ENCODE results near the gene SYN1.
"Not testable (repeated sequence)": the region's sequence is repeated elsewhere in the genome, so short reads cannot be mapped to it uniquely, and the experiment has no call there.

The SYN1 gene

GRCh38 chrX:47619486-47620302 is at the start of gene SYN1:
TSS of gene SYN1 (minus strand) at chrX:47619857. CDS start at chrX:47619728, 129 bp downstream.
- peak; percentile 79 to 83 for ATAC-seq

DNA sequence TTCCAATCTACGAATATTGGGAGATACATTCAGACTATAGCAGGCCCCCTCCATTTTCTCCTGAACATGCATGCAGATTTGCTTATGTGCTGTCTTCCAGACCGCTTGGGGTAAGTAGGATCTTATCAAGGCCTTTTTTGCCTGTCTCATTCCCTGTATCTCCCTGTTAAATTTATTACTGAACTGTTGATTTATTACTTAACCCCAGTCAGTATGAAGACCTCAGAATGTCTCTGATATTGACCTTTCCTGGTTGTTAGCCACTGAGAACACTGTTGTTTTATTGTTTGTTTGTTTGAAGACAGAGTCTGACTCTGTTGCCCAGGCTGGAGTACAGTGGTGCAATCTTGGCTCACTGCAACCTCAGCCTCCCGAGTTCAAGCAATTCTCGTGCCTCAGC is 46.1 kb upstream of the SYN1 start:
- not testable (repeated sequence) for ATAC-seq

GRCh38 chrX:47664737-47665136 is 45.1 kb upstream of the SYN1 start:
- ATAC-seq = no peak

- peak in 1 of 2 donors; percentile 15 for ATAC-seq
Measured at GRCh38 chrX:47662144-47662657, 42.5 kb upstream of the SYN1 start.

GRCh38 chrX:47661539-47661938 is 41.9 kb upstream of the SYN1 start:
- no peak for ATAC-seq

GRCh38 chrX:47659421-47659726 is 39.7 kb upstream of the SYN1 start:
- no peak for ATAC-seq

GRCh38 chrX:47658684-47659420 is 39.2 kb upstream of the SYN1 start, which contains the start of gene UXT:
TSS of gene UXT (minus strand) at chrX:47659180. CDS start at chrX:47658927, 253 bp downstream.
- ATAC-seq = peak; percentile 81 to 85

- no peak for ATAC-seq
Measured at GRCh38 chrX:47658301-47658683, 38.6 kb upstream of the SYN1 start.

- no peak for ATAC-seq
Measured at GRCh38 chrX:47651043-47651905, 31.6 kb upstream of the SYN1 start.

DNA sequence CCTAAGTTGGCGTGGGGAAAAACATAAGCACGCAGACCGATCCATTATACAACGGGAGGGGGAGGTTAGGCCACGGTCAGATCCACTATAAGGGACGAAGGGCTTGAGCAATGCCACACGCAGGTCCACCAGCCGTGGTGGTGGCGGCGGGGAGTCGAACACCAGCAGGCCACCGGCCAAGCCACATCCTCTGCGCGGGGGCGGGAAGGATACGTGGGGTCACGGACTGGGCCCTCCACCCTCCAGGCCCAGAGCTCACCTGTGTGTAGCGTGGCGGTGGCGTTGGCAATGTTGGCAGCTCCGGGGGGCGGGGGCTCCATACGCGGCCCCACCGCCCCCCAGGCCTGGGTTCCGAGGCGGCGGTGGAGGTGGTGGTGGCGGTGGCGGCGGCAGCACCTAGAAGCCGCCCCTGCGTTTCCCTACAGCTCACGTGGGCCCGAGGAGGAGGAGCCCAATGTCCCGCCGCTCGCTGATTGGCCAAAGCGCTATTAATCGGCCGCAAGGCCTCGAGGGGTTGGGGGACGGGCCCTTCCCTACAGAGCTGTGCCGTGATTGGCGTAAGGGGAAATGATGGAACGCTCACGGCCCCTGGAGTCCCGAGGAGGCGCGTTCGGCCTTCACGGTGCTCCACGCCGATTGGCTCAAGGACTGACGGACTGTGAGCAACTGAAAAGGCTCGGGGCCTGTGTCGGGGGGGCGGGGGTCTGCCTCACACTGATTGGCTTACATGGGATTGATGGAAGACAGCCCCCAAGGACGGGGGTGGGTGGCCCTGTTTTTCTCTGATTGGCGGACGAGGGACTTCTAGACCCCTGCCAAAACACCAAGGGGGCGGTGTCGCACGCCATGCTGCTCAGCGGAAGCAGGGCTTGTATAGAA is 30.7 kb upstream of the SYN1 start, which contains the start of gene ELK1:
ELK1 (minus strand) TSS at position 400 of the 879 bp plus-strand sequence. CDS start 9,122 bp downstream, outside the sequence.
- peak; percentile 93 to 95 for ATAC-seq

DNA sequence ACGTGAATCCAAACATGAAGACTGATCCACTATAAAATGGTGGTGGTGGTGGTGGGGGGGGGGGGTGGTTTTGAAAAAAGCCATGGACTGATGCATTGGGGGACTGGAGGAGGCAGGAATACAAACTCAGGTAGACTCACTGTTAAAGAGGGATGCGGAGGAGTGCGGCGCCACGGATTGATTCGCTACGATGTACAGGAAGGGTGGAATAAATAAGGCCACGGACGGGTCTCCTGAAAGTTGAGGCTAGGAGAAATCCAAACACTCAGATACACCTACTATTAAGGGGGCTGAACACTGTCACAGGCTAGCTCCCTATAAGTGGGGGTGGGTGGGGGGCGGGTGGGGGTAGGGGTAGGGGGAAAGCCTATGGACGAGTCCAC is 30.1 kb upstream of the SYN1 start:
- ATAC-seq = no peak

DNA sequence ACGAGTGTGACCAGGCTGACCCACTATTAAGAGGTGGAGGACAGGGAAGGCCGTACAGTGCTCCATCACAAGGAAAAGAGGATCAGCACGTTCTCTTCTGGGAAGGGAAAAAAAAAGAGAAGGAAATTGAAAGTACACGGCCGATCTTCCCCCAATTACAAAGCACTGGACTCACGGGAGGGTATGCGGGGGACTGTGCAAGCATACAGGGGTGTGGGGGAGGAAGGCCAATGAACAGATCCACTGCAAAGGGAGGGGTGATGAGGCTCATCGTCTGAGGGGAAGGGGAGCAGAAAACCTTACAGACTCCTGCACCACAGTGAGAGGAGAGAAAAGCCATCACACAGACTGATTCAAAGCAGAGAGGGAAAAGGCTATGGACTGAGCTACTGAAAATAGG is 29.6 kb upstream of the SYN1 start:
- ATAC-seq = no peak

DNA sequence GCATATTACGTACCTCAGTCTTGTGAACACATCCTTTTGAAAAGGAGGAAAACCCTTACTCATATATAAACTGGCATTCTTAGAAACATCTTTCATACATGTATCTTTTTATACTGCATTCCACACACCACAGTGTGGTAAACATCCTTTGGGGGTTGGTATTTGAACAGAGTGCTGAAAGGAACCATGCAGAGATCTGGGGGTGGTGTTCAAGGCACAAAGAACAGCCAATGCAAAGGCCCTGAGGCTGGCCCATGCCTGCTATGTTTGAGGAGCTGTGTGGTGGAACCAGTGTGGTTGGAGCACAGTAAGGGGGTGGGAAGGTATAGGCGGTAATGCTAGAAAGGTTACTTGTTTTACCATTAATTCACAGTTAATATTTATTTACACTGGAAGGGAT is 28.7 kb upstream of the SYN1 start:
- ATAC-seq = no peak

DNA sequence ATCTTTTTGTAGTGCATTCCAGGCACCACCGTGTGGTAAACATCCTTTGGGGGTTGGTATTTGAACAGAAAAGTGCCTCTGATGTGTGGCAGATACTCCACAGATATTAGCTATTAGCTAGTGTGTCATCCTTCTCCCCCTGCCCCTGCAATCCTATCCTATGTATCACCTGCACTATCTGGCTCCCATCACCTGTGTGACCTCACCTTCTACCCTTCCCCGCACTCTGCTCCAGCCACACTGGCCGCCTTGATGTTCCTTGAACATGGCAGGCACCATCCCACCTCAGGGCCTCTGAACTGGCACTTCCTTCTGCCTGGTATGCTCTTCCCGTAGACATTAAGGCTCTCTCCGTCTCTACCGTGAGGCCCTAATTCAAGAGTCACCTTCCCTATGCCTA is 27.0 kb upstream of the SYN1 start:
- ATAC-seq = no peak

DNA sequence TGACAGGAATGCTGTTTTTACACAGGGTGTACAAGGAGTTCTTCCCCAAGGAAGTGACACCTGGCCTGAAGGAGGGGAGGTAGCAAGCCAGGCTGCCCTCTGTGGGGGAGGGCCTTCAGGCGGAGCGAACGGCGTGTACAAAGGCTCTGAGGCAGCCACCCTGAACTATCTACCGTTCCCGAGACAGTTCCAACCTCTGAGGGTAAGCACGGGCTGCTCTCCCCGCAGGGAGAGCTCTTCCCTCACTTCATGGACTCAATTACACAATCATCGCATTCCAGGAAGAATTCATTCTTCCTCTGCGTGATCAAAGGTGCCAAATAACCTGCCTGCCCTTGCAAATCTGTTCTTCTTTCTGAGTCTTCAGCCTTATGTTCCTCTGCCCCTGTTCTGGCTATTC is 25.9 kb upstream of the SYN1 start:
- no peak for ATAC-seq

DNA sequence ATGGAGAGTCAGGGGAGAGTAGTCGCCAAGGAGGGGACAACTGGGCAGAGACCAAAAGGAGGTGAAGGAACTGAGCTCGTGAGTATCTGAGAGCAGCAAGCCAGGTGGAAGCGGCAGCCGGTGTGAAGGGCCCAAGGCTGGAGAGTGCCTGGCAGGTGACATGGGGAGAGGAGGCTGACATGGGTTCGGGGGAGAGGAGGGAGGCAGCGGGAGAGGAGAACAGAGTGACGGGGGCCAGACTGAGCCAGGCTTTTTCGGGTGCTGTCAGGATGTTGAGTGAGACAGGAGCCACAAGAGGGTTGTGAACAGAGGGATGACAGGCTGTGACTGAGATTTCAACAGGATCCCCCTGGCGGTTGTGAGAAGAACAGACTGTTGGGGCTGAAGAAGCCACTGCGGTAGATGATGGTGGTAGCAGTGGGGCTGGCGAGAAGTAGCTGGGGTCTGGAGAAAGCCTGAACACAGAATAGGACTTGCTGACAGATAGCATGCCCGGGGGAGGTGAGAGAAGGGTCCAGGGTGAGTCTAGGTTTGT is 25.0 kb upstream of the SYN1 start:
- ATAC-seq = no peak

DNA sequence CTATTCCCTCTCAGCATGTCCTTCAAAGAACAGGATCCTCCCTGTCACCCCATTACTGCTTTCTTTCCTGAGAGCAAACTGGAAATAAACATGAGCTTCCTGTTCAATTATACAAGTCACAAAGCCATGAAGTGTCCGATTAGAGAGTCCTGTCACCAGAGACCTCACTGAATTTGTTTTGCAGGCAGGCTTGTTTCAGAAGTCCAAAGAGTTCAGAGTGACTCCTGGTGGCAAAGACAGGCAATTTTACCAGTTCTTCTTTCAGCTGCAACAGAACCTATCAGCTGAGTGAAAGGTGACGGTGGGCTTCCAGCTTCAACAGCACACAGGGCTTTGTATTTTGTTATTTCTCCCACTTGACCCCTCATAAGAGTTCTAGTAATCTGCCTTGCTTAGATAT is 24.3 kb upstream of the SYN1 start:
- ATAC-seq = no peak

DNA sequence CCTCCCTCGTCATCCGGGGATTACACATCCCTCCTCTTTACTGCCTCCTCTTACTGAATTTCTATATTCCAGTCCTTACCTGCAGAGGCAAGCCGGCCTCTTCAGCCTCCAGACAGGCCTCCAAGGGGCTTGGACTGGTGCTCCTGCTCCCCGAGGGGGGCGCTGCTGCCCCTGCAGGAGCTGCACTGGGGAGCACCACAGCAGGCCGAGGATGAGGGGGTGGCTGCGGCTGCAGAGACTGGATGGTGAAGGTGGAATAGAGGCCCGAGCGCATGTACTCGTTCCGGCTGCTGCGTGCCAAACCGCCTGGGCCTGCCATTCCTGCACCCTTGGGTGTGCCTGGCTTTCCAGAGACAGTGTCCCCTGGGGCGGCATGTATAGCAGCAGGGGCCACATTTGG is 19.2 kb upstream of the SYN1 start:
- no peak for ATAC-seq

- peak; percentile 80 to 83 for ATAC-seq
Measured at GRCh38 chrX:47637546-47638195, 18.0 kb upstream of the SYN1 start.

- peak; percentile 15 to 64 for ATAC-seq
Measured at GRCh38 chrX:47634871-47635575, 15.4 kb upstream of the SYN1 start.

Measured in activated CD4-positive, CD25-positive, alpha-beta regulatory T cell treated with anti-CD3 and anti-CD28 coated beads, Interleukin-2, amount 50 U/mL, for 24 hours (primary cell).